ENCODE measurements around the gene ADCY1.

DNA sequence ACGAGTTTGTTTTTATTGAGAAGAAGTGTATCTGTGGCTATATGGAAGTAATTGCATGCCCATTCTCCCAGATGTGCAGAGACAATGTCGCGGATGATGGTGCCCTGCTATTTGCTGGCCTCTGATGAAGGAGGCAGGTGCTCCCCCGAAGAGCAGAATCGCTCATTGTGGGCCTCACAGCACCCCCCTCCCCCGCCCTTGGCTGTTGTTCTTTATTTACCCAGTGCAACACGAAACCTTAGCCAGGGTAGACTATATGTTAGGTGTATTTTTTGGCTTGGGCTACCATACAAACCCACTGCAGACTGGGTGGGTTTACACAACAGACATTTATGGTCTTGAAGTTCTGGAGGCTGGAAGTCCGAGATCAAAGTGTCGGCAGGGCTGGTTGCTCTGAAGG lies 3.4 kb upstream of the ADCY1 start:
- TF ChIP-seq CTCF (IDR thresholded peaks at IDR 0.05) (no peak), POLR2AphosphoS5 (IDR thresholded peaks at IDR 0.05) (no peak), POLR2A (IDR thresholded peaks at IDR 0.05) (no peak)

All from stomach (tissue), 4 donors.